OCI-LY3 (cell line): Measurements from ENCODE around the gene RAI1.

Experiments
- EZH2phosphoT487 ChIP-seq: fragments of 200-600 bp; shearing (Covaris generic); IDR thresholded peaks from 2 replicates; pipeline ENCODE4 v1.6.1; 2018; ENCODE audit warnings: antibody characterized with exemption, mixed run types, low read depth
- TF ChIP-seq, protein P1 (sequence below): fragments of 200-600, 300-600 bp; sonication (generic); IDR thresholded peaks from 2 replicates; pipeline ENCODE4 v1.5.1; 2014; ENCODE audit warnings: antibody characterized with exemption, low read length, low read depth

DNA sequence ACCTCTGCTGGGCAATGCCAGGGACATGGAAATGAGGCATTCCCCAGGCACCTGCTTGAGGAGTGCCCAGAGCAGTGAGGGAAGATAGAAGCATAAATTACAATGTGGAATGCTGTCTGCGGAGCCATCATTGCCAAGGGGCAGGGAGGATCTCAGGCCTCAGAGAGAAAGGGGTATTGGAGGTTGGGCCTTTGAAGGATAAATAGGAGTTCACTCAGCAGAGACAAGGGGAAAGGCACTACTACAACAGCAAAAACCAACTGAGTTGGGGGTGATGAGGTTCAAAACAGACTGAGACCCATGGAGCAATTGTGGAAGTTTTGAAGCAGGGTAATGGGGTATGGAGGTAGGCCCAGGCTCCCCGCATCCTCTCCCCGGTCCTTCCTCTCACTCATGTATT, 122.7 kb downstream of the RAI1 start:
- TF ChIP-seq, protein P1, sequence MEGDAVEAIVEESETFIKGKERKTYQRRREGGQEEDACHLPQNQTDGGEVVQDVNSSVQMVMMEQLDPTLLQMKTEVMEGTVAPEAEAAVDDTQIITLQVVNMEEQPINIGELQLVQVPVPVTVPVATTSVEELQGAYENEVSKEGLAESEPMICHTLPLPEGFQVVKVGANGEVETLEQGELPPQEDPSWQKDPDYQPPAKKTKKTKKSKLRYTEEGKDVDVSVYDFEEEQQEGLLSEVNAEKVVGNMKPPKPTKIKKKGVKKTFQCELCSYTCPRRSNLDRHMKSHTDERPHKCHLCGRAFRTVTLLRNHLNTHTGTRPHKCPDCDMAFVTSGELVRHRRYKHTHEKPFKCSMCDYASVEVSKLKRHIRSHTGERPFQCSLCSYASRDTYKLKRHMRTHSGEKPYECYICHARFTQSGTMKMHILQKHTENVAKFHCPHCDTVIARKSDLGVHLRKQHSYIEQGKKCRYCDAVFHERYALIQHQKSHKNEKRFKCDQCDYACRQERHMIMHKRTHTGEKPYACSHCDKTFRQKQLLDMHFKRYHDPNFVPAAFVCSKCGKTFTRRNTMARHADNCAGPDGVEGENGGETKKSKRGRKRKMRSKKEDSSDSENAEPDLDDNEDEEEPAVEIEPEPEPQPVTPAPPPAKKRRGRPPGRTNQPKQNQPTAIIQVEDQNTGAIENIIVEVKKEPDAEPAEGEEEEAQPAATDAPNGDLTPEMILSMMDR: no peak
- no peak for TF ChIP-seq EZH2phosphoT487
